D721Med (cell line): ENCODE measurements around the gene KLF1.

ENCODE experiments used
- DNase-seq: peaks from one replicate; pipeline ENCODE4 v3.0.0; 2011; ENCODE audit warnings: low spot score; ENCODE audit not compliant: insufficient read length
- FAIRE-seq: peaks from 2 replicates; lab custom pipeline; 2011; peaks lifted over from hg19 to GRCh38; lab: Jason Lieb, UNC
- TF ChIP-seq, protein P1 (sequence below): IDR thresholded peaks from 2 replicates; pipeline ENCODE4 v1.5.1; 2012; ENCODE audit warnings: mild to moderate bottlenecking, control low read depth; ENCODE audit not compliant: insufficient read depth; ENCODE audit errors: missing control alignments

Gene KLF1

GRCh38 chr19:12888006-12888603 is 1.1 kb upstream of the KLF1 start:
- DNase-seq: no peak
- TF ChIP-seq, protein P1, sequence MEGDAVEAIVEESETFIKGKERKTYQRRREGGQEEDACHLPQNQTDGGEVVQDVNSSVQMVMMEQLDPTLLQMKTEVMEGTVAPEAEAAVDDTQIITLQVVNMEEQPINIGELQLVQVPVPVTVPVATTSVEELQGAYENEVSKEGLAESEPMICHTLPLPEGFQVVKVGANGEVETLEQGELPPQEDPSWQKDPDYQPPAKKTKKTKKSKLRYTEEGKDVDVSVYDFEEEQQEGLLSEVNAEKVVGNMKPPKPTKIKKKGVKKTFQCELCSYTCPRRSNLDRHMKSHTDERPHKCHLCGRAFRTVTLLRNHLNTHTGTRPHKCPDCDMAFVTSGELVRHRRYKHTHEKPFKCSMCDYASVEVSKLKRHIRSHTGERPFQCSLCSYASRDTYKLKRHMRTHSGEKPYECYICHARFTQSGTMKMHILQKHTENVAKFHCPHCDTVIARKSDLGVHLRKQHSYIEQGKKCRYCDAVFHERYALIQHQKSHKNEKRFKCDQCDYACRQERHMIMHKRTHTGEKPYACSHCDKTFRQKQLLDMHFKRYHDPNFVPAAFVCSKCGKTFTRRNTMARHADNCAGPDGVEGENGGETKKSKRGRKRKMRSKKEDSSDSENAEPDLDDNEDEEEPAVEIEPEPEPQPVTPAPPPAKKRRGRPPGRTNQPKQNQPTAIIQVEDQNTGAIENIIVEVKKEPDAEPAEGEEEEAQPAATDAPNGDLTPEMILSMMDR: no peak
- FAIRE-seq: no peak

- TF ChIP-seq, protein P1: no peak
- DNase-seq: no peak
- no peak for FAIRE-seq
Observed at GRCh38 chr19:12886651-12886968, 391 bp downstream of the KLF1 start.

- DNase-seq (no peak), FAIRE-seq (no peak)
- TF ChIP-seq, protein P1: no peak
Observed at GRCh38 chr19:12885749-12886650, 1.0 kb downstream of the KLF1 start.

- DNase-seq: no peak
- no peak for FAIRE-seq
- TF ChIP-seq, protein P1: no peak
Observed at GRCh38 chr19:12884926-12885748, 1.9 kb downstream of the KLF1 start.

DNA sequence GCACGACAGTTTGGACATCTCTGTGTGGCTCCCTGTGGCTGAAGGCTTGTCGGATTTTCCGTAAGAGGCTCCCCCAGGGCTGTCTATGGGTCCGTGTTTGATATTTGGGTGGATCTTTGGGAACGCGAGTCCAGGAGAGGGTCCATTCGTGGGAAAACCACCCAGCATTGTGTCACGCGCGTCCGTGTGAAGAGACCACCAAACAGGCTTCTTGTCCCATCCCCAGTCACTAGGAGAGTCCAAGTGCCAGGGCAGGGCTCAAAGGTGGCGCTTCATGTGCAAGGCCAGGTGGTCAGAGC is 2.4 kb downstream of the KLF1 start:
- DNase-seq (no peak), FAIRE-seq (no peak)
- TF ChIP-seq, protein P1: no peak

DNA sequence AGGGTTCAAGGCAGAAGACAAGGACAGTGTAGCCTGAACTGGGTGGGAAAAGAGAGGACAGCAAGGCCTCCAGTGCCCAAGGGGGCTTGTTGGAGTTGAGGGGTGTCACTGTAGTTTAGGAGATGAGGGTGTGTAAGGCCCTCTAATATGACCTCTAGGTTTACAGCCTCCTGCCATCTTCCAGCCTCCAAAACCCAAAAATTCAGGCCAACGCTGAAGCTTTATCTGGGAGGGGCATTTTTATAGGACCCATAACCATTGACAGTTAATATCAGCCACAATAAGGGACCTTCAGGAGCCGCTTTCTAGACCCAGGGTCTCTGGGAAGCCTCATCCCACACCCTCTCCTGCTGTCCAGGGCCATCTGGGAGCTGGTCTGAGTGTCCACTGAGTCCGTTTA is 2.8 kb downstream of the KLF1 start:
- DNase-seq: no peak
- TF ChIP-seq, protein P1: no peak
- FAIRE-seq: no peak

DNA sequence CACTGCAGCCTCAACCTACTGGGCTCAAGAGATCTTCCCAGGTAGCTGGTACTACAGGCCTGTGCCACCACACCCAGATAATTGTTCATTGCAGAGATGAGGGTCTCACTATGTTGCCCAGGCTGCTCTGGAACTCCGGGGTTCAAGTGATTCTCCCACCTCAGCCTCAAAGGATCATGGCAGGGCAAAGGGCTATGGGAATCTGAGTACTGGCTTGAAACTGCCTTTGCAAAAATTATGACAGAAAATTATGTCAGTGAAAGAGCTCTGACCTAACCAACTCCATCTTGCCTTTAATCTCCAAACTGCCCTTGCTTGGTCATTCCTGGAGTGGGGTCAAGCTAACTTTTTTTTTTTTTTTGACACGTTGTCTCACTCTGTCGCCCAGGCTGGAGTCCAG is 4.4 kb downstream of the KLF1 start:
- TF ChIP-seq, protein P1: no peak
- DNase-seq (no peak), FAIRE-seq (no peak)
